ENCODE measurements around the gene NPFFR2. TPM values are rescaled to one million over a fixed set of nuclear protein-coding genes. Genes with fewer than 3 reads are reported as not detected.

NPFFR2 gene
- total and polyA plus RNA-seq, 4 experiments from 2014 or later = not detected

DNA sequence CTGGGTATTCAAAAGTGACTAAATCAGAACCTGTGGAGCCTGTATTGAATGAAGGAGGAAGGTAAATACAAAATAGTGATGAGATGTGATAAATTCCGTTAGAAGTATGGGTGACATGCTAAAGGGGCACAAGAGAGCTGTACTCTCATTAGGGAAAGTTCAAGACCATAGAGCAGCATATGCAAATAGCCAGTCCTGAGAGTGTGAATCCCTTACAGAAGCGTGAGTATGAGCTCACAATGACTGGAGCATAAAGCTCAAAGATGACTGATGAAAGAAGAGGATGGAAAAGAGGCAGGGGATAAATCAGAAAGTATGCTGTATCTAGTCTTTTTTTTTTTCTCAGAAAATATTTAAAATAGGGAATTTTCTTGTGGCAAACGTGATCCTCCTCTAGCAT is 12.1 kb upstream of the NPFFR2 start:
- CTCF ChIA-PET (ENCODE audit: partially characterized antibody) = no interaction called here
- POLR2A ChIA-PET (ENCODE audit: partially characterized antibody) = no interaction called here
- no peaks in the 10 kb centered on the region for H3K9me3 ChIP-seq (ENCODE audit: control insufficient read depth in 1 of 2, low read length in 2 of 2)
- no peaks in the 10 kb centered on the region for H3K36me3 Mint-ChIP-seq
- H3K27ac Mint-ChIP-seq = no peak overlapping the region
- no peaks in the 10 kb centered on the region for H3K4me1 ChIP-seq (ENCODE audit: insufficient read depth, low read length)
- H3K9me3 Mint-ChIP-seq = peaks cover 0 to 2% (median 0%) of the 10 kb centered on the region in 8 donors
- no peak overlapping the region for H3K4me3 ChIP-seq (ENCODE audit: low read length in 2 of 2)
- intact Hi-C loops (cut with micrococcal nuclease) = no loop called here
- H3K4me1 Mint-ChIP-seq = no peaks in the 10 kb centered on the region
- no peak overlapping the region for H3K27ac ChIP-seq (ENCODE audit: low read depth, low read length)
- no peaks in the 10 kb centered on the region for H3K36me3 ChIP-seq (ENCODE audit: insufficient read depth, low read length)
- H3K27me3 Mint-ChIP-seq = no peaks in the 10 kb centered on the region
- no peaks in the 10 kb centered on the region for H3K27me3 ChIP-seq (ENCODE audit: insufficient read depth, low read length)
- no peak overlapping the region for H3K4me3 Mint-ChIP-seq
- no peak for DNase-seq

DNA sequence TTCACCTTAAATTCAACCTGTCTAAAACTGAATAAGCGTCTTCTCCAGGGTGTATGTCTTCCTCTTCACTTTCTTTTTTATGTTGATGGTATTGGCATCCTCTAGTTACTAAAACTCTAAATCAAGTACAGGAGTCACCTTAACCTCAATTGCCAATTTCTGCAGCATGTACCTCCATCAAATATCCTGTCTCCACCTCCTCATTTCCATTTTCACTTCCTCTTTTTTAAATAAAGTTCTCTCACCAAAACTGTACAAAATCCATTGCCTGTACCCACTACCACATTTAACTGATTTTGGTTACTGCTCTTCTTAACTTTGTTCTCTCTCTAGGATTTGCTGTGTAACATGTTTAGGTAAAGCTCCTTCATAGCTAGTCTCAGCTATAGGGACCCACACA is 9.2 kb upstream of the NPFFR2 start:
- POLR2A ChIA-PET (ENCODE audit: partially characterized antibody) = no interaction called here
- Mint-ChIP-seq H3K4me1 (no peaks in the 10 kb centered on the region), H3K27me3 (no peaks in the 10 kb centered on the region), H3K27ac (no peak overlapping the region), H3K4me3 (no peak overlapping the region), H3K9me3 (peaks cover 0 to 4% (median 0%) of the 10 kb centered on the region in 8 donors), H3K36me3 (no peaks in the 10 kb centered on the region)
- no peak for DNase-seq
- Histone ChIP-seq H3K36me3 (ENCODE audit: insufficient read depth, low read length) (no peaks in the 10 kb centered on the region), H3K4me3 (ENCODE audit: low read length in 2 of 2) (no peak overlapping the region), H3K27me3 (ENCODE audit: insufficient read depth, low read length) (no peaks in the 10 kb centered on the region), H3K27ac (ENCODE audit: low read depth, low read length) (no peak overlapping the region), H3K4me1 (ENCODE audit: insufficient read depth, low read length) (no peaks in the 10 kb centered on the region), H3K9me3 (ENCODE audit: control insufficient read depth in 1 of 2, low read length in 2 of 2) (no peaks in the 10 kb centered on the region)
- intact Hi-C loops (cut with micrococcal nuclease) = no loop called here
- CTCF ChIA-PET (ENCODE audit: partially characterized antibody) = no interaction called here

DNA sequence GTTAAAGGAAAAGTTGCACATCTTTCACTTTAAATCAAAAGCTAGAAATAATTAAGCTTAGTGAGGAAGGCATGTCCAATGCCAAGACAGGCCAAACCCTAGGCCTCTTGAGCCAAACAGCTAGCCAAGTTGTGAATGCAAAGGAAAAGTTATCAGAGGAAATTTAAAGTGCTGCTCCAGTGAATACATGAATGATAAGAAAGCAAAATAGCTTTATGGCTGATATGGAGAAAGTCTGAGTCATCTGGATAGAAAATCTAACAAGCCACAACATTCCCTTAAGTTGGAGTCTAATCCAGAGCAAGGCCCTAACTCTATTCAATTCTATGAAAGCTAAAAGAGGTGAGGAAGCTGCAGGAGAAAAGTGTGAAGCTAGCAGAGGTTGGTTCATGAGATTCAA is 23.8 kb downstream of the NPFFR2 start:
- POLR2A ChIA-PET (ENCODE audit: partially characterized antibody) = no interaction called here
- no peak overlapping the region for H3K27ac Mint-ChIP-seq

DNA sequence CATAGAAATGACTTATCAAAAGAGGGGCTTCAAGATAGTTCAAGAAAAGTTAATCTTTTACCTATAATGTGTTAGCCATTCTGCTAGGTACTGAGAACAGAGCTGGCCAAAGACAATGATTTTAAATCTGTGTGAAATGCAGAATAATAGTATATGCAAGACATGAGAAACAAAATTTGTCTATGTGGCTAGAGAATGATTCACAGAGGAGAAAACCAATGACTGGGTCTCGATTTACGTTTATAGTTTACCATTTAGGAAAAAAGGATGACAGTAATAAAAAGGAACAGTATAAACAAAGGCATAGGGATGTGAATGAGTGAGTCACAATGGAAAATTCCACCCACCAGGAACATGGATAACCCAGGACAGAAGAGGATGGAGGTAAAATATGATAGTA is 31.9 kb downstream of the NPFFR2 start:
- ChIA-PET POLR2A (ENCODE audit: partially characterized antibody) (no interaction called here), CTCF (ENCODE audit: partially characterized antibody) (no interaction called here)
- Histone ChIP-seq H3K36me3 (ENCODE audit: insufficient read depth, low read length) (no peaks in the 10 kb centered on the region), H3K27me3 (ENCODE audit: insufficient read depth, low read length) (no peaks in the 10 kb centered on the region), H3K4me1 (ENCODE audit: insufficient read depth, low read length) (no peaks in the 10 kb centered on the region), H3K27ac (ENCODE audit: low read depth, low read length) (no peak overlapping the region), H3K9me3 (ENCODE audit: control insufficient read depth in 1 of 2, low read length in 2 of 2) (no peaks in the 10 kb centered on the region), H3K4me3 (ENCODE audit: low read length in 2 of 2) (no peak overlapping the region)
- Mint-ChIP-seq H3K9me3 (peaks cover 0 to 2% (median 0%) of the 10 kb centered on the region in 8 donors), H3K27ac (no peak overlapping the region), H3K4me3 (no peak overlapping the region), H3K4me1 (no peaks in the 10 kb centered on the region), H3K36me3 (no peaks in the 10 kb centered on the region), H3K27me3 (no peaks in the 10 kb centered on the region)
- intact Hi-C loops (cut with micrococcal nuclease) = no loop called here
- DNase-seq = no peak

More for the DNA sequence above, 23.8 kb downstream of the NPFFR2 start:
- no peak for DNase-seq
- Mint-ChIP-seq H3K9me3 (peaks cover 0 to 3% (median 0%) of the 10 kb centered on the region in 8 donors), H3K4me1 (no peaks in the 10 kb centered on the region), H3K36me3 (no peaks in the 10 kb centered on the region), H3K4me3 (no peak overlapping the region), H3K27me3 (no peaks in the 10 kb centered on the region)
- no peak overlapping the region for H3K27ac ChIP-seq (ENCODE audit: low read depth, low read length)
- H3K4me3 ChIP-seq (ENCODE audit: low read length in 2 of 2) = no peak overlapping the region
- intact Hi-C loops (cut with micrococcal nuclease) = no loop called here
- no peaks in the 10 kb centered on the region for H3K4me1 ChIP-seq (ENCODE audit: insufficient read depth, low read length)
- no peaks in the 10 kb centered on the region for H3K9me3 ChIP-seq (ENCODE audit: control insufficient read depth in 1 of 2, low read length in 2 of 2)
- CTCF ChIA-PET (ENCODE audit: partially characterized antibody) = no interaction called here
- H3K36me3 ChIP-seq (ENCODE audit: insufficient read depth, low read length) = no peaks in the 10 kb centered on the region
- H3K27me3 ChIP-seq (ENCODE audit: insufficient read depth, low read length) = no peaks in the 10 kb centered on the region

DNA sequence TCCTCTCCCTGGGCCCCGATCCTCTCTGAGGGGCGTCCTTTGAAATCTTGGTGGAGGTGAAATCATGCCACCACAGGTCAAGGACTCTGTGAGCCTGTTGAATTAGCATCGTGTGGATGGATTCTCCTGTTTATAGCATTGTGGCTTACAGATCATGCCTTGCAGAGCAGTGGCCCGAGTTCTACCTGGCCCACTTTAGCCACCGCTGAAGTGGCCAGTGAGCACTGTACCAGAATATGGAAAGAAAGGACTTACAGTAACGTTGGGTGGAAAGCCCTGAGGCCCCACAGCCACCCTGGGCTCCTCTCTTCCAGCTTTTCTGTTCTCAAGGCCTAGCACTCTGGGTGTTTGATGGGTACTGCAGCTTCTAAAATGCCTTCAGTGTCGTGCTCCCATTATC is 35.3 kb downstream of the NPFFR2 start:
- Histone ChIP-seq H3K27me3 (ENCODE audit: insufficient read depth, low read length) (no peaks in the 10 kb centered on the region), H3K9me3 (ENCODE audit: control insufficient read depth in 1 of 2, low read length in 2 of 2) (no peaks in the 10 kb centered on the region), H3K27ac (ENCODE audit: low read depth, low read length) (no peak overlapping the region), H3K36me3 (ENCODE audit: insufficient read depth, low read length) (no peaks in the 10 kb centered on the region), H3K4me1 (ENCODE audit: insufficient read depth, low read length) (no peaks in the 10 kb centered on the region), H3K4me3 (ENCODE audit: low read length in 2 of 2) (no peak overlapping the region)
- DNase-seq = no peak
- peaks cover 0 to 2% (median 0%) of the 10 kb centered on the region in 8 donors for H3K9me3 Mint-ChIP-seq
- no peak overlapping the region for H3K27ac Mint-ChIP-seq
- no peak overlapping the region for H3K4me3 Mint-ChIP-seq
- H3K27me3 Mint-ChIP-seq = no peaks in the 10 kb centered on the region
- ChIA-PET POLR2A (ENCODE audit: partially characterized antibody) (no interaction called here), CTCF (ENCODE audit: partially characterized antibody) (no interaction called here)
- no peaks in the 10 kb centered on the region for H3K36me3 Mint-ChIP-seq
- H3K4me1 Mint-ChIP-seq = no peaks in the 10 kb centered on the region
- intact Hi-C loops (cut with micrococcal nuclease) = no loop called here

DNA sequence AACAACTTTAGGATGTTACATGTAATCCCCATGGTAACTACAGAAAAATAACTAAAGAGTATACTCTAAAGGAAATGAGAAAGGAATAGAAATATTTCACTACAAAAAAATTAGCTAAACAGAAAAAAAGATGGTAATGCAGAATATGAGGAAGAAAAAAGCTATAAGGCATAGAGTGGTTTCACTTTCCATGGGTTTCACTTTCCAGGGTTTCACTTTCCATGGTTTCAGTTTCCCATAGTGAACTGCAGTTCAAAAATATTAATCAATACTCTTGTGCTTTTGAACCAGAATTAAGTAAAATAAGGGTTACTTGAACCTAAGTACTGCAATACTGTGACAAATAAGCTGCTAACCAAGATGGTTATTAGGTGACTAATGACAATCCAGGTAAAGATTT is 42.0 kb downstream of the NPFFR2 start:
- DNase-seq = no peak
- Mint-ChIP-seq H3K4me1 (no peaks in the 10 kb centered on the region), H3K36me3 (no peaks in the 10 kb centered on the region), H3K9me3 (peaks cover 0 to 7% (median 0%) of the 10 kb centered on the region in 8 donors), H3K27ac (no peak overlapping the region), H3K4me3 (no peak overlapping the region), H3K27me3 (no peaks in the 10 kb centered on the region)
- Histone ChIP-seq H3K27ac (ENCODE audit: low read depth, low read length) (no peak overlapping the region), H3K36me3 (ENCODE audit: insufficient read depth, low read length) (no peaks in the 10 kb centered on the region), H3K27me3 (ENCODE audit: insufficient read depth, low read length) (no peaks in the 10 kb centered on the region), H3K9me3 (ENCODE audit: control insufficient read depth in 1 of 2, low read length in 2 of 2) (no peaks in the 10 kb centered on the region), H3K4me1 (ENCODE audit: insufficient read depth, low read length) (no peaks in the 10 kb centered on the region), H3K4me3 (ENCODE audit: low read length in 2 of 2) (no peak overlapping the region)
- ChIA-PET POLR2A (ENCODE audit: partially characterized antibody) (no interaction called here), CTCF (ENCODE audit: partially characterized antibody) (no interaction called here)
- intact Hi-C loops (cut with micrococcal nuclease) = no loop called here

DNA sequence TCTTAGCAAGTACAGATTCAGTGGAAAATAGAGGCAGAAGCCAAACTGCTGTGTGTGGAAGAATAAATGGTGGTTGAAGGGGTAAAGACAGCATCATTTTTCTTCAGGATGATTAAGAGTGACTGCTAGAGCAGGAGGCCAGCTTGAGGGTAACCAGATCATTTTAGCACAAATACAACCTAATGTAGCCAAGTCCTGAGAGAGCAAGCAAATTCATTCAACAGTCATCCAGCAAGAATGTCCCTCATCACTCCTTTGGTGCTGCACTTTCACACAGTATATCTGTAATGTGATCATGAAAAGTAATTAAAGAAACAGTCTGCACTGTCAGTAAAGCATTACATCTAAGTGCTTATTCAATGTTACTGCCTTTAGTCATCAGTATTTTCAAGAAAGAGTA is 44.8 kb downstream of the NPFFR2 start:
- no peaks in the 10 kb centered on the region for H3K4me1 Mint-ChIP-seq

DNA sequence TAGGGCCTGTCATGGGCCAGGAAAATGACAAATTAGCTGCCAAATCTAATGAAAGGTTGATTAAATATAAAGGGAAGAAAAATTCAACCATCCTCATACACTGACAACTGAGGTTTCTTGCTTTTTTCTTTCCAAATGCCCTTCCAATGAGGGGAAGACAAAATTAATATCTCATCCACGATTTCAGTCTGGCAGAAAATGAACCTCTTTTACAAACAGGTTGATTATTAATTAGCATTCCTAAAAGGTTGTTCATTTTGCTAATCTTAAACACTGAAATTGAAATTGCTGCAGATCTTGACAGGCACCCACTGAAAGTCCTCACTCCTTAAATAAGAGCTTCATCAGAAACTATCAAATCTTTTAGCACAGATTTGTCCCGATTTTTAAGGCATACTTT is 45.5 kb downstream of the NPFFR2 start:
- H3K4me1 Mint-ChIP-seq = no peaks in the 10 kb centered on the region
- Histone ChIP-seq H3K27ac (ENCODE audit: low read depth, low read length) (no peak overlapping the region), H3K9me3 (ENCODE audit: control insufficient read depth in 1 of 2, low read length in 2 of 2) (no peaks in the 10 kb centered on the region), H3K36me3 (ENCODE audit: insufficient read depth, low read length) (no peaks in the 10 kb centered on the region), H3K27me3 (ENCODE audit: insufficient read depth, low read length) (no peaks in the 10 kb centered on the region), H3K4me1 (ENCODE audit: insufficient read depth, low read length) (no peaks in the 10 kb centered on the region), H3K4me3 (ENCODE audit: low read length in 2 of 2) (no peak overlapping the region)
- H3K27ac Mint-ChIP-seq = no peak overlapping the region
- no peak for DNase-seq
- intact Hi-C loops (cut with micrococcal nuclease) = no loop called here
- H3K36me3 Mint-ChIP-seq = no peaks in the 10 kb centered on the region
- ChIA-PET POLR2A (ENCODE audit: partially characterized antibody) (no interaction called here), CTCF (ENCODE audit: partially characterized antibody) (no interaction called here)
- no peak overlapping the region for H3K4me3 Mint-ChIP-seq
- H3K27me3 Mint-ChIP-seq = no peaks in the 10 kb centered on the region
- H3K9me3 Mint-ChIP-seq = peaks cover 0 to 4% (median 0%) of the 10 kb centered on the region in 8 donors

More for the DNA sequence above, 44.8 kb downstream of the NPFFR2 start:
- H3K27me3 ChIP-seq (ENCODE audit: insufficient read depth, low read length) = no peaks in the 10 kb centered on the region
- H3K4me1 ChIP-seq (ENCODE audit: insufficient read depth, low read length) = no peaks in the 10 kb centered on the region
- H3K27ac ChIP-seq (ENCODE audit: low read depth, low read length) = no peak overlapping the region
- Mint-ChIP-seq H3K36me3 (no peaks in the 10 kb centered on the region), H3K27ac (no peak overlapping the region), H3K9me3 (peaks cover 0 to 7% (median 0%) of the 10 kb centered on the region in 8 donors), H3K4me3 (no peak overlapping the region), H3K27me3 (no peaks in the 10 kb centered on the region)
- ChIA-PET POLR2A (ENCODE audit: partially characterized antibody) (no interaction called here), CTCF (ENCODE audit: partially characterized antibody) (no interaction called here)
- intact Hi-C loops (cut with micrococcal nuclease) = no loop called here
- no peaks in the 10 kb centered on the region for H3K9me3 ChIP-seq (ENCODE audit: control insufficient read depth in 1 of 2, low read length in 2 of 2)
- no peak overlapping the region for H3K4me3 ChIP-seq (ENCODE audit: low read length in 2 of 2)
- no peaks in the 10 kb centered on the region for H3K36me3 ChIP-seq (ENCODE audit: insufficient read depth, low read length)
- DNase-seq = no peak

Measured in CD4-positive, alpha-beta memory T cell (primary cell).